Neutrophil (primary cell): Measurements from ENCODE around the gene M1AP.

Source experiments
- H3K27ac ChIP-seq: fragments of 200-600 bp; sonication (generic); 2 replicates; pipeline ENCODE4 v1.5.1; 2016; ENCODE audit warnings: mild to moderate bottlenecking, moderate library complexity
- H3K27me3 ChIP-seq: fragments of 200-600 bp; sonication (generic); 2 replicates; pipeline ENCODE4 v1.6.0; 2016; ENCODE audit warnings: mild to moderate bottlenecking
- H3K36me3 ChIP-seq: fragments of 200-600 bp; sonication (generic); 2 replicates; pipeline ENCODE4 v1.5.1; 2017
- H3K4me1 ChIP-seq, 2 experiments: fragments of 200-600 bp in 1 of 2; sonication (generic) in 1 of 2; 1 replicate in 1 of 2; 2 replicates in 1 of 2; pipeline versions ENCODE4 v1.5.1 to v1.6.1; 2013 to 2016; ENCODE audit warnings: low read depth in 1 of 2, low read length in 1 of 2, mild to moderate bottlenecking in 1 of 2, moderate library complexity in 1 of 2; ENCODE audit not compliant: control insufficient read depth in 1 of 2, insufficient read depth in 1 of 2
- H3K4me3 ChIP-seq, 2 experiments: fragments of 200-600 bp in 1 of 2; sonication (generic) in 1 of 2; 1 replicate in 1 of 2; 2 replicates in 1 of 2; pipeline ENCODE4 v1.5.1; 2013 to 2016; ENCODE audit warnings: low read depth in 1 of 2, low read length in 1 of 2, mild to moderate bottlenecking in 1 of 2, moderate library complexity in 1 of 2
- H3K9me3 ChIP-seq: fragments of 200-600 bp; sonication (generic); 2 replicates; pipeline ENCODE4 v1.5.1; 2016
- CTCF ChIP-seq: fragments of 200-600 bp; sonication (generic); IDR thresholded peaks from 2 replicates; pipeline ENCODE4 v1.5.1; 2016; ENCODE audit warnings: antibody characterized with exemption

Gene M1AP

GRCh38 chr2:74670263-74670662 is 22.1 kb upstream of the M1AP start:
- Histone ChIP-seq H3K36me3 (no peaks in the 10 kb centered on the region), H3K27me3 (no peaks in the 10 kb centered on the region), H3K9me3 (no peaks in the 10 kb centered on the region), H3K4me1 (no peaks in the 10 kb centered on the region), H3K27ac (no peak overlapping the region), H3K4me3 (no peak overlapping the region)
- TF ChIP-seq CTCF, result no peak

GRCh38 chr2:74668087-74668486 is 20.0 kb upstream of the M1AP start:
- Histone ChIP-seq H3K27me3 (no peaks in the 10 kb centered on the region), H3K9me3 (no peaks in the 10 kb centered on the region), H3K4me1 (no peaks in the 10 kb centered on the region), H3K4me3 (no peak overlapping the region), H3K27ac (no peak overlapping the region), H3K36me3 (no peaks in the 10 kb centered on the region)
- no peak for TF ChIP-seq CTCF

GRCh38 chr2:74659462-74659861 is 11.3 kb upstream of the M1AP start:
- no peak overlapping the region for H3K27ac ChIP-seq
- H3K4me1 ChIP-seq, result peaks cover 3 to 4% of the 10 kb centered on the region in 2 experiments
- H3K9me3 ChIP-seq, result no peaks in the 10 kb centered on the region
- no peak overlapping the region for H3K4me3 ChIP-seq
- TF ChIP-seq CTCF, result no peak
- H3K27me3 ChIP-seq, result peaks cover 65% of the 10 kb centered on the region
- H3K36me3 ChIP-seq, result no peaks in the 10 kb centered on the region

- Histone ChIP-seq H3K4me3 (no peak overlapping the region), H3K27ac (no peak overlapping the region), H3K4me1 (peaks cover 9 to 13% of the 10 kb centered on the region in 2 experiments), H3K36me3 (no peaks in the 10 kb centered on the region), H3K9me3 (no peaks in the 10 kb centered on the region), H3K27me3 (peaks cover 69% of the 10 kb centered on the region)
- no peak for TF ChIP-seq CTCF
Measured at GRCh38 chr2:74658516-74658915, 10.4 kb upstream of the M1AP start.

GRCh38 chr2:74655579-74655978 is 7.4 kb upstream of the M1AP start:
- Histone ChIP-seq H3K9me3 (no peaks in the 10 kb centered on the region), H3K27me3 (peaks cover 81% of the 10 kb centered on the region), H3K4me3 (no peak overlapping the region), H3K4me1 (peaks cover 9 to 14% of the 10 kb centered on the region in 2 experiments), H3K27ac (no peak overlapping the region), H3K36me3 (no peaks in the 10 kb centered on the region)
- no peak for TF ChIP-seq CTCF
